K562 (cell line): ENCODE data around the gene CAPN5. TPM values are rescaled to one million over a fixed set of nuclear protein-coding genes. Genes with fewer than 3 reads are reported as not detected.

Experiments
- BRD4 ChIP-seq: fragments of 200-600 bp; sonication (generic); IDR thresholded peaks from 2 replicates; pipeline ENCODE4 v1.6.1; 2017; ENCODE audit warnings: inconsistent platforms
- CBX2 ChIP-seq: fragments of 200-600 bp; sonication (generic); IDR thresholded peaks from one replicate; pipeline ENCODE4 v1.6.1; 2012; ENCODE audit warnings: mild to moderate bottlenecking, low read length, inconsistent platforms; ENCODE audit not compliant: insufficient read depth, poor library complexity, severe bottlenecking
- CSDE1 ChIP-seq, 2 experiments: fragments of 450-650 bp; IDR thresholded peaks; 2 replicates each; pipeline ENCODE4 v1.6.1; 2016; ENCODE audit warnings: mild to moderate bottlenecking in 1 of 2
- HCFC1 ChIP-seq: IDR thresholded peaks from 2 replicates; pipeline ENCODE4 v1.6.1; 2012; ENCODE audit warnings: low read depth, low read length, improper control_type of control experiment
- HNRNPK ChIP-seq: fragments of 200-400 bp; formaldehyde crosslinking; IDR thresholded peaks from one replicate; pipeline ENCODE4 v1.6.1; 2018; ENCODE audit warnings: mild to moderate bottlenecking, low read depth, low read length; ENCODE audit not compliant: poor library complexity, severe bottlenecking
- HSF4 ChIP-seq: fragments of 250-450 bp; sonication (Bioruptor Pico); IDR thresholded peaks from 2 replicates; pipeline ENCODE4 v2.1.2; 2022; ENCODE audit warnings: mild to moderate bottlenecking, moderate library complexity, borderline replicate concordance
- KDM2B ChIP-seq: fragments of 250-450 bp; sonication (Bioruptor Pico); IDR thresholded peaks from 2 replicates; pipeline ENCODE4 v1.8.0; 2021; ENCODE audit warnings: mild to moderate bottlenecking, moderate library complexity
- MLX ChIP-seq, 2 experiments: fragments of 450-650 bp in 1 of 2; sonication (generic) in 1 of 2; formaldehyde crosslinking; conservative IDR thresholded peaks; 2 replicates each; pipeline versions ENCODE4 v1.4.0 to v1.8.1; 2020 to 2022; ENCODE audit warnings: mild to moderate bottlenecking in 1 of 2, missing genetic modification reagents in 1 of 2
- NUFIP1 ChIP-seq: fragments of 450-650 bp; IDR thresholded peaks from 2 replicates; pipeline ENCODE4 v1.6.1; 2018; ENCODE audit not compliant: partially characterized antibody
- PHF21A ChIP-seq: fragments of 450-650 bp; IDR thresholded peaks from 2 replicates; pipeline ENCODE4 v1.6.1; 2017; ENCODE audit warnings: low read depth, borderline replicate concordance
- SP1 ChIP-seq: sonication (generic); formaldehyde crosslinking; IDR thresholded peaks from 2 replicates; pipeline ENCODE4 v1.8.1; 2022; ENCODE audit warnings: mild to moderate bottlenecking, missing genetic modification reagents
- SRF ChIP-seq, 2 experiments: fragments of 250-450, 450-650 bp in 1 of 2; sonication (Bioruptor Pico) in 1 of 2; sonication (generic) in 1 of 2; formaldehyde crosslinking; IDR thresholded peaks; 2 replicates each; pipeline versions ENCODE4 v1.5.0 to v1.5.1; 2020 to 2022; ENCODE audit warnings: mild to moderate bottlenecking in 1 of 2, missing genetic modification reagents in 1 of 2
- TCF3 ChIP-seq: sonication (generic); formaldehyde crosslinking; IDR thresholded peaks from 2 replicates; pipeline ENCODE4 v1.4.0; 2020; ENCODE audit warnings: mild to moderate bottlenecking, missing genetic modification reagents
- TEAD4 ChIP-seq, 2 experiments: sonication (generic) in 1 of 2; formaldehyde crosslinking in 1 of 2; IDR thresholded peaks; 2 replicates each; pipeline versions ENCODE4 v1.6.1 to v1.8.0; 2012 to 2022; ENCODE audit warnings: borderline replicate concordance in 1 of 2, inconsistent platforms in 1 of 2, low read length in 1 of 2, mild to moderate bottlenecking in 1 of 2, missing genetic modification reagents in 1 of 2
- ZNF121 ChIP-seq: sonication (generic); formaldehyde crosslinking; conservative IDR thresholded peaks from 2 replicates; pipeline ENCODE4 v1.8.0; 2022; ENCODE audit warnings: missing genetic modification reagents
- ZNF436 ChIP-seq: fragments of 250-450, 450-650 bp; sonication (Bioruptor Pico); formaldehyde crosslinking; IDR thresholded peaks from 2 replicates; pipeline ENCODE4 v1.7.0; 2020; ENCODE audit warnings: mild to moderate bottlenecking
- ZNF717 ChIP-seq: fragments of 250-450 bp; sonication (Bioruptor Pico); IDR thresholded peaks from 2 replicates; pipeline ENCODE4 v1.5.0; 2021
- ZNF778 ChIP-seq: fragments of 450-650 bp; formaldehyde crosslinking; IDR thresholded peaks from 2 replicates; pipeline ENCODE4 v1.4.0; 2020; ENCODE audit warnings: mild to moderate bottlenecking, moderate library complexity
- polyA plus RNA-seq, 8 experiments: library from polyadenylated mRNA; depleted of rRNA in 4 of 8; stranded (reverse) in 5 of 8; unstranded in 3 of 8; fragments of >200 nt; fragmentation: Nextera tagmentation in 2 of 8; fragmentation: Illumina TruSeq in 1 of 8; extraction: Ambion mirVana in 2 of 8; extraction: Trizol in 1 of 8; gene quantifications; 2 replicates each; pipeline versions ENCODE4 v1.2.1 to v1.2.3, GENCODE V29; 2011 to 2014; ENCODE audit warnings: inconsistent platforms in 1 of 8, missing spikeins in 1 of 8
- total RNA-seq, 7 experiments: library from RNA; depleted of rRNA in 6 of 7; stranded (reverse); fragments of >200 nt in 6 of 7; fragmentation: Illumina TruSeq in 2 of 7; extraction: Trizol in 2 of 7; gene quantifications; 2 replicates each; pipeline versions ENCODE4 v1.2.1 to v1.2.3, GENCODE V29; 2011 to 2021; ENCODE audit warnings: low replicate concordance in 1 of 7
- TF ChIP-seq, protein P1 (sequence below), 3 experiments: fragments of 200-800 bp in 1 of 3; fragments of 250-450 bp in 1 of 3; fragments of 450-650 bp in 1 of 3; sonication (Bioruptor Pico) in 1 of 3; sonication (Bioruptor generic) in 1 of 3; formaldehyde crosslinking in 1 of 3; IDR thresholded peaks; 2 replicates each; pipeline versions ENCODE4 v1.6.1 to v1.8.0; 2016 to 2022; ENCODE audit warnings: mild to moderate bottlenecking in 2 of 3, missing genetic modification characterization in 2 of 3, missing compliant biosample characterization in 1 of 3, moderate library complexity in 1 of 3
- TF ChIP-seq, protein P2 (sequence below): fragments of 250-450 bp; sonication (Bioruptor Pico); IDR thresholded peaks from 2 replicates; pipeline ENCODE4 v1.5.0; 2021; ENCODE audit warnings: mild to moderate bottlenecking, borderline replicate concordance

CAPN5 gene
- total and polyA plus RNA-seq, 9 of the 15 experiments (the other 6 are each of a cell fraction or from before 2014, with no cell fraction given): 0.04 to 0.44 (median 0.14) TPM; not detected in 2

DNA sequence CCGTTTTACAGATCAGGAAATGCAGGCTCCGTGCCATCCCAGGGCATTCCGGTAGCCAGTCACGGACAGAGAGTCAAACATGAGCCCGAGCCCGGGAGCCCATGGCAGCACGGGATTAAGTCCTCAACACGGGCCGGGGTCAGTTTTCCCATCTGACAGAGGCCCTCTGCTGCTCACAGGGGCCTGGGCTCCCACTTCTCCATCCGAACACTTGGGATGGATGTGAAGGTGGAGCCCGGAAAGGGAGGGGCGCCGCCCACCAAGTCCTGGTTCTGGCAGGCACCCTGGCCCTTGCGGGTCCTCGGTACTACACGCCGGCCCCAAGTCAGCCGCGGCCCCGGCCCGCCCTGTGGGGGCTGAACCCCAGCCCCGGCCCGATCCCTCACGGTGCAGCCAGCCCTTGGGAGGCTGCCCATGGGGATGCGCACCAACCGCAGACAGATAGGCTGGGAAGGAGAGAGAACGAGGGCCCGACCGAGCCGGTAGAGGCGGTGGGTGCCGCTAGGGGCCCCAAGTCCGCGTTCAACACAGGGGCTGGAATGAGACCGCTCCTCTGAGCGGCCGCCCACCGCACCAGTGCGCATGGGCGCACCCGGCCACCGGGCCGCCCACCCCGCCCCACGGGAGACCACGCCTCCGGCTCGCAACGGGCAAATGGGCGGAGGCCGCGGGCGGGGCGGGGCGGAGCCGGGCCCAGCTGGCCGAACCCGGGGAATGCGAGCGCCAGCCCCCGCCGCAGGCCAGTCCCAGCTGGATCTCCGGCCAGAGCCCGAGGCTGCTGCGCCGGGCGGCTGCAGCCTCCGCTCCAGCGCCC lies at the start of gene CAPN5 (continued):
- TF ChIP-seq SRF (CRISPR knock-in tag; IDR thresholded peaks at IDR 0.05) (no peak), TEAD4 (IDR thresholded peaks at IDR 0.05; ENCODE audit: low read length) (no peak), TEAD4 (CRISPR knock-in tag; IDR thresholded peaks at IDR 0.05; ENCODE audit: borderline replicate concordance) (no peak), ZNF436 (CRISPR knock-in tag) (no peak), ZNF778 (CRISPR knock-in tag) (no peak), TCF3 (CRISPR knock-in tag) (no peak; the same call in 1 of the 2 replicates), HCFC1 (no peak), MLX (CRISPR knock-in tag; conservative IDR thresholded peaks at IDR 0.05) (no peak), ZNF121 (no peak), NUFIP1 (no peak), HSF4 (no peak), SP1 (peak; percentile 53; the same call in 1 of the 2 replicates), HNRNPK (peak; percentile 89), KDM2B (no peak), PHF21A (no peak), BRD4 (no peak), CBX2 (no peak), CSDE1 (IDR thresholded peaks at IDR 0.05) (no peak), ZNF717 (no peak)
- TF ChIP-seq, protein P1, sequence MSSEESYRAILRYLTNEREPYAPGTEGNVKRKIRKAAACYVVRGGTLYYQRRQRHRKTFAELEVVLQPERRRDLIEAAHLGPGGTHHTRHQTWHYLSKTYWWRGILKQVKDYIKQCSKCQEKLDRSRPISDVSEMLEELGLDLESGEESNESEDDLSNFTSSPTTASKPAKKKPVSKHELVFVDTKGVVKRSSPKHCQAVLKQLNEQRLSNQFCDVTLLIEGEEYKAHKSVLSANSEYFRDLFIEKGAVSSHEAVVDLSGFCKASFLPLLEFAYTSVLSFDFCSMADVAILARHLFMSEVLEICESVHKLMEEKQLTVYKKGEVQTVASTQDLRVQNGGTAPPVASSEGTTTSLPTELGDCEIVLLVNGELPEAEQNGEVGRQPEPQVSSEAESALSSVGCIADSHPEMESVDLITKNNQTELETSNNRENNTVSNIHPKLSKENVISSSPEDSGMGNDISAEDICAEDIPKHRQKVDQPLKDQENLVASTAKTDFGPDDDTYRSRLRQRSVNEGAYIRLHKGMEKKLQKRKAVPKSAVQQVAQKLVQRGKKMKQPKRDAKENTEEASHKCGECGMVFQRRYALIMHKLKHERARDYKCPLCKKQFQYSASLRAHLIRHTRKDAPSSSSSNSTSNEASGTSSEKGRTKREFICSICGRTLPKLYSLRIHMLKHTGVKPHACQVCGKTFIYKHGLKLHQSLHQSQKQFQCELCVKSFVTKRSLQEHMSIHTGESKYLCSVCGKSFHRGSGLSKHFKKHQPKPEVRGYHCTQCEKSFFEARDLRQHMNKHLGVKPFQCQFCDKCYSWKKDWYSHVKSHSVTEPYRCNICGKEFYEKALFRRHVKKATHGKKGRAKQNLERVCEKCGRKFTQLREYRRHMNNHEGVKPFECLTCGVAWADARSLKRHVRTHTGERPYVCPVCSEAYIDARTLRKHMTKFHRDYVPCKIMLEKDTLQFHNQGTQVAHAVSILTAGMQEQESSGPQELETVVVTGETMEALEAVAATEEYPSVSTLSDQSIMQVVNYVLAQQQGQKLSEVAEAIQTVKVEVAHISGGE (CRISPR knock-in tag; IDR thresholded peaks at IDR 0.05): 0 out of 6 replicates have a peak, but pooled peaks of 1 of the 3 experiments have one; percentile 4
- TF ChIP-seq, protein P2, sequence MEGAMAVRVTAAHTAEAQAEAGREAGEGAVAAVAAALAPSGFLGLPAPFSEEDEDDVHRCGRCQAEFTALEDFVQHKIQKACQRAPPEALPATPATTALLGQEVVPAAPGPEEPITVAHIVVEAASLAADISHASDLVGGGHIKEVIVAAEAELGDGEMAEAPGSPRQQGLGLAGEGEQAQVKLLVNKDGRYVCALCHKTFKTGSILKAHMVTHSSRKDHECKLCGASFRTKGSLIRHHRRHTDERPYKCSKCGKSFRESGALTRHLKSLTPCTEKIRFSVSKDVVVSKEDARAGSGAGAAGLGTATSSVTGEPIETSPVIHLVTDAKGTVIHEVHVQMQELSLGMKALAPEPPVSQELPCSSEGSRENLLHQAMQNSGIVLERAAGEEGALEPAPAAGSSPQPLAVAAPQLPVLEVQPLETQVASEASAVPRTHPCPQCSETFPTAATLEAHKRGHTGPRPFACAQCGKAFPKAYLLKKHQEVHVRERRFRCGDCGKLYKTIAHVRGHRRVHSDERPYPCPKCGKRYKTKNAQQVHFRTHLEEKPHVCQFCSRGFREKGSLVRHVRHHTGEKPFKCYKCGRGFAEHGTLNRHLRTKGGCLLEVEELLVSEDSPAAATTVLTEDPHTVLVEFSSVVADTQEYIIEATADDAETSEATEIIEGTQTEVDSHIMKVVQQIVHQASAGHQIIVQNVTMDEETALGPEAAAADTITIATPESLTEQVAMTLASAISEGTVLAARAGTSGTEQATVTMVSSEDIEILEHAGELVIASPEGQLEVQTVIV (CRISPR knock-in tag): no peak
